GM18951 (cell line): Measurements from ENCODE around the gene ELAPOR2.
"Not testable (repeated sequence)": the region's sequence is repeated elsewhere in the genome, so short reads cannot be mapped to it uniquely, and the experiment has no call there.

Source experiments
- POLR2A ChIP-seq: IDR thresholded peaks from 4 replicates; pipeline ENCODE4 v1.6.1; 2011; ENCODE audit warnings: mild to moderate bottlenecking; ENCODE audit not compliant: insufficient read length, insufficient read depth; ENCODE audit errors: extremely low read depth
- in situ Hi-C: fragments of 300-500 bp; cut with MboI; formaldehyde crosslinking; loops from one replicate; pipeline ENCODE4 v1.12.0; 2022; ENCODE audit warnings: low sequenced_read_pairs, mixed read lengths, inconsistent platforms; ENCODE audit not compliant: unreplicated experiment

ELAPOR2 gene

GRCh38 chr7:87067788-87068187, 8.3 kb upstream of the ELAPOR2 start:
- no peak for TF ChIP-seq POLR2A
- in situ Hi-C loops, result no loop called here

GRCh38 chr7:87060288-87060537, 759 bp upstream of the ELAPOR2 start:
- TF ChIP-seq POLR2A, result no peak
- in situ Hi-C loops, result no loop called here

- in situ Hi-C loops, result no loop called here
- TF ChIP-seq POLR2A, result no peak
Measured at GRCh38 chr7:87058744-87059524, 520 bp downstream of the ELAPOR2 start.

GRCh38 chr7:87057210-87057609, 2.2 kb downstream of the ELAPOR2 start:
- no peak for TF ChIP-seq POLR2A
- in situ Hi-C loops, result no loop called here

- TF ChIP-seq POLR2A, result no peak
- in situ Hi-C loops, result no loop called here
Measured at GRCh38 chr7:87056346-87056745, 3.1 kb downstream of the ELAPOR2 start.

GRCh38 chr7:87048839-87049238, 10.6 kb downstream of the ELAPOR2 start:
- in situ Hi-C loops, result no loop called here
- TF ChIP-seq POLR2A, result no peak

GRCh38 chr7:87046456-87046855, 13.0 kb downstream of the ELAPOR2 start:
- in situ Hi-C loops, result no loop called here

GRCh38 chr7:87044713-87045112, 14.7 kb downstream of the ELAPOR2 start:
- in situ Hi-C loops, result not testable (repeated sequence)

More at GRCh38 chr7:87046456-87046855, 13.0 kb downstream of the ELAPOR2 start:
- no peak for TF ChIP-seq POLR2A

- in situ Hi-C loops, result not testable (repeated sequence)
Measured at GRCh38 chr7:87041586-87041985, 17.9 kb downstream of the ELAPOR2 start.

GRCh38 chr7:87039691-87040299, 19.7 kb downstream of the ELAPOR2 start:
- in situ Hi-C loops, result not testable (repeated sequence)

- in situ Hi-C loops, result no loop called here
- TF ChIP-seq POLR2A, result no peak
Measured at GRCh38 chr7:87038993-87039690, 20.3 kb downstream of the ELAPOR2 start.

GRCh38 chr7:87036985-87037384, 22.5 kb downstream of the ELAPOR2 start:
- in situ Hi-C loops, result no loop called here

GRCh38 chr7:87032604-87033339, 26.7 kb downstream of the ELAPOR2 start:
- in situ Hi-C loops, result no loop called here
- TF ChIP-seq POLR2A, result no peak

More at GRCh38 chr7:87036985-87037384, 22.5 kb downstream of the ELAPOR2 start:
- TF ChIP-seq POLR2A, result no peak

GRCh38 chr7:87029078-87029477, 30.4 kb downstream of the ELAPOR2 start:
- no peak for TF ChIP-seq POLR2A
- in situ Hi-C loops, result no loop called here

- TF ChIP-seq POLR2A, result no peak
Measured at GRCh38 chr7:87028636-87029035, 30.8 kb downstream of the ELAPOR2 start.

More at GRCh38 chr7:87028636-87029035, 30.8 kb downstream of the ELAPOR2 start:
- in situ Hi-C loops, result no loop called here
